B cell (primary cell): ENCODE measurements around the gene SAMD9. TPM values are rescaled to one million over a fixed set of nuclear protein-coding genes. Genes with fewer than 3 reads are reported as not detected.
"Not testable (repeated sequence)": the region's sequence is repeated elsewhere in the genome, so short reads cannot be mapped to it uniquely, and the experiment has no call there.

Experiments
- ATAC-seq: fragments of 200-7000 bp; cut with Tn5 transposase; one replicate; pipeline ENCODE4 v1.10.0; 2021; ENCODE audit warnings: low read depth, mild to moderate bottlenecking, moderate number of reproducible peaks, moderate library complexity
- CTCF ChIA-PET: fragments of 350-600 bp; sonication (Branson Sonifier 250); formaldehyde crosslinking; loops from one replicate; lab custom pipeline; 2021; ENCODE audit warnings: antibody characterized with exemption, inconsistent platforms; lab: Charles Lee
- POLR2A ChIA-PET: fragments of 350-600 bp; sonication (Branson Sonifier 250); formaldehyde crosslinking; loops from one replicate; lab custom pipeline; 2021; ENCODE audit warnings: antibody characterized with exemption; lab: Charles Lee
- DNase-seq: peaks from one replicate; pipeline ENCODE4 v3.0.0; 2013
- H2AFZ ChIP-seq: 2 replicates; pipeline ENCODE4 v1.6.1; 2012; ENCODE audit warnings: mild to moderate bottlenecking, low read depth, low read length; ENCODE audit not compliant: insufficient read depth, poor library complexity, severe bottlenecking
- H3K27ac ChIP-seq, 2 donors: 1 replicate in 1 of 2; 2 replicates in 1 of 2; pipeline ENCODE4 v1.5.1; 2012 to 2013; ENCODE audit warnings: low read length in 2 of 2, mild to moderate bottlenecking in 2 of 2, moderate library complexity in 1 of 2
- H3K27me3 ChIP-seq, 4 experiments: fragments of 200-600 bp in 1 of 4; sonication (generic) in 1 of 4; replicated peaks in 1 of 4; 1 replicate in 2 of 4; 2 replicates in 2 of 4; pipeline versions ENCODE4 v1.6.1 to v1.7.0; 2013 to 2016; ENCODE audit warnings: low read length in 3 of 4, mild to moderate bottlenecking in 2 of 4, mixed read lengths in 1 of 4, moderate library complexity in 1 of 4; ENCODE audit not compliant: insufficient read depth in 4 of 4, control insufficient read depth in 3 of 4; ENCODE audit errors: control extremely low read depth in 1 of 4
- H3K36me3 ChIP-seq, 2 experiments: replicated peaks in 1 of 2; 1 replicate in 1 of 2; 2 replicates in 1 of 2; pipeline versions ENCODE4 v1.6.1 to v1.7.1; 2013; ENCODE audit warnings: low read length in 1 of 2; ENCODE audit not compliant: insufficient read depth in 2 of 2, control insufficient read depth in 1 of 2; ENCODE audit errors: control extremely low read depth in 1 of 2, extremely low read depth in 1 of 2
- H3K4me1 ChIP-seq, 2 donors: fragments of 200-600 bp in 1 of 2; sonication (generic) in 1 of 2; 1 replicate in 1 of 2; 2 replicates in 1 of 2; pipeline versions ENCODE4 v1.5.1 to v1.6.1; 2013 to 2017; ENCODE audit warnings: low read length in 2 of 2; ENCODE audit not compliant: control insufficient read depth in 2 of 2, insufficient read depth in 2 of 2
- H3K4me2 ChIP-seq: replicated peaks from 2 replicates; pipeline ENCODE3; 2012; ENCODE audit warnings: mild to moderate bottlenecking, low read depth, low read length; ENCODE audit not compliant: poor library complexity, severe bottlenecking
- H3K4me3 ChIP-seq, 5 experiments: fragments of 200-600 bp in 1 of 5; sonication (generic) in 1 of 5; 1 replicate in 3 of 5; 2 replicates in 2 of 5; pipeline versions ENCODE4 v1.5.1 to v1.7.0; 2011 to 2016; ENCODE audit warnings: low read length in 4 of 5, mild to moderate bottlenecking in 4 of 5, low read depth in 2 of 5, control low read depth in 1 of 5, moderate library complexity in 1 of 5; ENCODE audit not compliant: insufficient read depth in 1 of 5; ENCODE audit errors: control extremely low read depth in 1 of 5, extremely low read depth in 1 of 5
- H3K79me2 ChIP-seq: fragments of 200-600 bp; sonication (generic); one replicate; pipeline ENCODE4 v1.6.0; 2016; ENCODE audit warnings: low read length; ENCODE audit not compliant: control insufficient read depth, insufficient read depth
- H3K9ac ChIP-seq: fragments of 200-600 bp; sonication (generic); 2 replicates; pipeline ENCODE4 v1.6.1; 2017; ENCODE audit warnings: mild to moderate bottlenecking, low read length, moderate library complexity
- H3K9me3 ChIP-seq, 3 donors: one replicate each; pipeline versions ENCODE4 v1.6.1 to v1.7.1; 2013; ENCODE audit warnings: low read length in 2 of 3; ENCODE audit not compliant: control insufficient read depth in 2 of 3, insufficient read depth in 1 of 3; ENCODE audit errors: control extremely low read depth in 1 of 3
- H4K20me1 ChIP-seq: 2 replicates; pipeline ENCODE4 v1.6.0; 2012; ENCODE audit warnings: mild to moderate bottlenecking, low read length; ENCODE audit not compliant: insufficient read depth, control insufficient read depth, poor library complexity, severe bottlenecking
- H3K27ac Mint-ChIP-seq: one replicate; pipeline ENCODE4 v1.8.0; 2021; ENCODE audit warnings: mixed read lengths
- H3K27me3 Mint-ChIP-seq: one replicate; pipeline ENCODE4 v1.8.0; 2021; ENCODE audit warnings: mixed read lengths
- H3K4me1 Mint-ChIP-seq: one replicate; pipeline ENCODE4 v1.8.0; 2021; ENCODE audit warnings: mixed read lengths
- H3K4me3 Mint-ChIP-seq: one replicate; pipeline ENCODE4 v1.8.0; 2021; ENCODE audit warnings: mixed read lengths
- H3K9me3 Mint-ChIP-seq: one replicate; pipeline ENCODE4 v1.8.0; 2022; ENCODE audit warnings: mixed read lengths; ENCODE audit not compliant: insufficient read depth
- EZH2 ChIP-seq: IDR thresholded peaks from 2 replicates; pipeline ENCODE4 v1.6.1; 2012; ENCODE audit warnings: borderline replicate concordance, low read depth, mild to moderate bottlenecking, moderate library complexity, low read length; ENCODE audit not compliant: insufficient read depth, poor library complexity, severe bottlenecking
- WGBS: methylation state at CpG from one replicate; pipeline ENCODE4 v1.1.5; 2013; ENCODE audit warnings: missing lambda C conversion rate; ENCODE audit not compliant: insufficient coverage; 5-methylcytosine and 5-hydroxymethylcytosine counted together
- intact Hi-C: fragments of 100-400 bp; cut with micrococcal nuclease; formaldehyde crosslinking; loops from one replicate; pipeline ENCODE4 v1.10.0; 2022
- polyA plus RNA-seq: library from polyadenylated mRNA; depleted of rRNA; stranded (reverse); fragments of >200 nt; gene quantifications from 2 replicates; pipeline ENCODE4 v1.2.3, GENCODE V29; 2012
- total RNA-seq, 2 donors: library from RNA; stranded (reverse); fragments of 120-200 nt in 1 of 2; gene quantifications; 1 replicate in 1 of 2; 2 replicates in 1 of 2; pipeline versions ENCODE4 v1.2.3 to v1.2.4, GENCODE V29; 2013 to 2022
- TF ChIP-seq, protein P1 (sequence below): fragments of 200-600 bp; IDR thresholded peaks from one replicate; pipeline ENCODE4 v1.8.0; 2022; ENCODE audit warnings: antibody characterized with exemption, mild to moderate bottlenecking

The SAMD9 gene
- total and polyA plus RNA-seq, 2 donors (not counting 1 experiment from before 2014, with no cell fraction given): 6.2 to 42.1 TPM

- CTCF ChIA-PET: no interaction called here
Observed at GRCh38 chr7:93097388-93097787, 20.4 kb downstream of the SAMD9 start.

DNA sequence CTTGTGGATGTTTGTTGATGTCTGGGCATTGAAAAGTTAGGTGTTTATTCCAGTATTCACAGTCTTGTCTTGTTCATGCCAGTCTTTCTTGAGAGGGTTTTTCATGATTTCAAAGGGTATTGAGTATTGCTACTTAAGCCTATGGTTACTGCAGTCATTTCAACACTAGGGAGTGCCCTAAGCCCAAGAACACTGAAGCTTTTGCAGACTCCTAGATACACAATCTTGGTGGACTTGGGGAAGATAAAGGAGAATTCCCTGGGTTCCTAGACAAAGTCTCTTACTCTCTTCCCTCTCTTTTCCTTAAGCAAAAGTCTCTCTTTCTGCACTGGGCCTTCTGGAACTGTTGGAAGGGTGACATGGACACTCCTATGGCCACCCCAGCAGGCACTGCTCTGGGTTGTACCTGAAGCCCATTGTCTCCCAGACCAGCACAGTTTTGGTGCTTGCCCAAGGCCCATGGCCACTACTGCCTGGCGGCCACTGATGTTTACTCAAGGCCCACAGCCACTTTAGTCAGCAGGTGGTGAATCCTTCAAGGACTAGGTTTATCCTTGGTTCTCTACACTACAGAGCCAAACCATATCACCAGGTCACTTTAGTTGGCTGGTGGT, 24.9 kb downstream of the SAMD9 start:
- Mint-ChIP-seq H3K4me1 (no peaks in the 10 kb centered on the region), H3K9me3 (peaks cover 8% of the 10 kb centered on the region), H3K4me3 (no peak overlapping the region), H3K27ac (no peak overlapping the region), H3K27me3 (peaks cover 20% of the 10 kb centered on the region)
- no peak for ATAC-seq
- Histone ChIP-seq H3K79me2 (no peaks in the 10 kb centered on the region), H4K20me1 (no peaks in the 10 kb centered on the region), H3K9me3 (peaks cover 4 to 14% (median 10%) of the 10 kb centered on the region in 3 donors), H3K9ac (no peak overlapping the region), H3K27me3 (peaks cover 0 to 6% (median 1%) of the 10 kb centered on the region in 4 experiments), H2AFZ (no peak overlapping the region), H3K4me3 (no peak overlapping the region), H3K27ac (no peak overlapping the region), H3K4me1 (no peaks in the 10 kb centered on the region), H3K4me2 (no peak overlapping the region), H3K36me3 (no peaks in the 10 kb centered on the region)
- CTCF ChIA-PET: interaction anchor here (0.6 to 1.2 kb wide), 3 partner anchors 134 to 282 kb away, joined by 3 read pairs; no protein-coding TSS in a partner anchor
- no peak for TF ChIP-seq EZH2
- TF ChIP-seq, protein P1, sequence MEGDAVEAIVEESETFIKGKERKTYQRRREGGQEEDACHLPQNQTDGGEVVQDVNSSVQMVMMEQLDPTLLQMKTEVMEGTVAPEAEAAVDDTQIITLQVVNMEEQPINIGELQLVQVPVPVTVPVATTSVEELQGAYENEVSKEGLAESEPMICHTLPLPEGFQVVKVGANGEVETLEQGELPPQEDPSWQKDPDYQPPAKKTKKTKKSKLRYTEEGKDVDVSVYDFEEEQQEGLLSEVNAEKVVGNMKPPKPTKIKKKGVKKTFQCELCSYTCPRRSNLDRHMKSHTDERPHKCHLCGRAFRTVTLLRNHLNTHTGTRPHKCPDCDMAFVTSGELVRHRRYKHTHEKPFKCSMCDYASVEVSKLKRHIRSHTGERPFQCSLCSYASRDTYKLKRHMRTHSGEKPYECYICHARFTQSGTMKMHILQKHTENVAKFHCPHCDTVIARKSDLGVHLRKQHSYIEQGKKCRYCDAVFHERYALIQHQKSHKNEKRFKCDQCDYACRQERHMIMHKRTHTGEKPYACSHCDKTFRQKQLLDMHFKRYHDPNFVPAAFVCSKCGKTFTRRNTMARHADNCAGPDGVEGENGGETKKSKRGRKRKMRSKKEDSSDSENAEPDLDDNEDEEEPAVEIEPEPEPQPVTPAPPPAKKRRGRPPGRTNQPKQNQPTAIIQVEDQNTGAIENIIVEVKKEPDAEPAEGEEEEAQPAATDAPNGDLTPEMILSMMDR: peak; percentile 11
- peak; percentile 20 for DNase-seq
- 100% methylated on average over 1 of the region's 1 CpG for WGBS
- intact Hi-C loops: loop anchor here (1.0 kb wide), 1 partner anchor 135 kb away; no protein-coding TSS in a partner anchor
- POLR2A ChIA-PET: no interaction called here

More at GRCh38 chr7:93097388-93097787, 20.4 kb downstream of the SAMD9 start:
- Histone ChIP-seq H3K4me1 (no peaks in the 10 kb centered on the region), H4K20me1 (no peaks in the 10 kb centered on the region), H3K9ac (no peak overlapping the region), H3K4me3 (no peak overlapping the region), H3K27me3 (no peaks in the 10 kb centered on the region), H3K9me3 (peaks cover 6 to 47% (median 10%) of the 10 kb centered on the region in 3 donors), H3K27ac (no peak overlapping the region), H3K36me3 (no peaks in the 10 kb centered on the region), H3K79me2 (no peaks in the 10 kb centered on the region), H2AFZ (no peak overlapping the region), H3K4me2 (no peak overlapping the region)
- TF ChIP-seq, protein P1: no peak
- no peak for TF ChIP-seq EZH2
- H3K27ac Mint-ChIP-seq: no peak overlapping the region
- WGBS: 93% methylated on average over 1 of the region's 2 CpGs
- no peak overlapping the region for H3K4me3 Mint-ChIP-seq
- no peaks in the 10 kb centered on the region for H3K4me1 Mint-ChIP-seq
- POLR2A ChIA-PET: no interaction called here
- peaks cover 19% of the 10 kb centered on the region for H3K9me3 Mint-ChIP-seq
- intact Hi-C loops: loop anchor here (5.0 kb wide), 1 partner anchor 50 kb away; the partner anchor contains the start of gene SAMD9L
- DNase-seq (no peak), ATAC-seq (no peak)
- H3K27me3 Mint-ChIP-seq: peaks cover 4% of the 10 kb centered on the region

GRCh38 chr7:93073357-93073756, 44.4 kb downstream of the SAMD9 start:
- H3K9me3 Mint-ChIP-seq, H3K27ac ChIP-seq, intact Hi-C loops, H3K4me3 ChIP-seq, CTCF ChIA-PET, H3K79me2 ChIP-seq, ATAC-seq, H3K4me2 ChIP-seq, H3K4me3 Mint-ChIP-seq, H4K20me1 ChIP-seq, H3K27ac Mint-ChIP-seq, H3K4me1 ChIP-seq, POLR2A ChIA-PET, H2AFZ ChIP-seq, H3K27me3 ChIP-seq, H3K36me3 ChIP-seq, DNase-seq, H3K9ac ChIP-seq, H3K4me1 Mint-ChIP-seq: not testable (repeated sequence)
- H3K9me3 ChIP-seq: peaks cover 3 to 16% (median 3%) of the 10 kb centered on the region in 3 donors
- peaks cover 26% of the 10 kb centered on the region for H3K27me3 Mint-ChIP-seq
- 94% methylated on average over 7 of the region's 9 CpGs for WGBS
